ENCODE results near the gene ITPKB.

Gene ITPKB

DNA sequence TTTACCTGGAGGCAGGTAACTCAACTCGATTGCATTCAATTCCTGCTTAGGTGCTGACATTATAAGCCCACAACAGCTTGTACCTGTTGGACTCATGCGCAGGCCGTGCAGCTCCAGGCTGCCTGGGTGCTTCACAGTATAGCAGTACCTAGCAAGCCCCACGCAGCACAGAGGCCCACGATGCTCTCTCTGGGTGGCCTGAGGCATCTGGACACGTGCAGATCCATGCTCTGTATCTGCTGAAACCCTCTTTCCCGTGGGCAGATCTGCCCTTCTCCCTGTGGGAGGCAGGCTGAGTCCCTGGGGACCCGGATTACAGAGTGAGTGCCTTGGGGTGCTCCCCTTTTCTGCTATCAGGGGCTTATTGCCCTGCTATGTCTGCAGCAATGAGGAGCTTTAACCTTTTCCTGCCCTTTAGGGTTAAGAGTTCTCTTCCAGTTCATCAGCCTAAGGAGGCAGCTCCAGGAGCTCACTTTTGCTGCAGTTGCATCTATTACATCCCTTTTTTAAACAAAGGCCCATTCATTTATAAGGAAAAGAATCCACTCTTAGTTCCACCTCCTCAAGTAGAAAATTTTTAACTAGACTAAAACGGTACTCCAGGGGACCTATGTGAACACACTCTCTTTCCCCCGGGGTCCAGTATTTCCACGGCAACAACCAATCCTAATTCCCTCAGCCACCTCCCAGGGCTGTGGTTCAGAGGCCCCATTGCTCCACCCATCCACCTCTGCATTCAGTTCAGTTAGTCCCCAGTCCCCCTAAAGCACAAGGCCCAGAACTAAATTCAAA, 19.3 kb downstream of the ITPKB start:
- Histone ChIP-seq H3K4me3 (replicated peaks; ENCODE audit: low read depth, low read length) (no peak overlapping the region), H3K27me3 (replicated peaks; ENCODE audit: control insufficient read depth, insufficient read depth, low read length) (no peaks in the 10 kb centered on the region), H3K36me3 (ENCODE audit: control insufficient read depth, insufficient read depth, low read length) (peaks cover 11% of the 10 kb centered on the region)
- TF ChIP-seq, protein P1, sequence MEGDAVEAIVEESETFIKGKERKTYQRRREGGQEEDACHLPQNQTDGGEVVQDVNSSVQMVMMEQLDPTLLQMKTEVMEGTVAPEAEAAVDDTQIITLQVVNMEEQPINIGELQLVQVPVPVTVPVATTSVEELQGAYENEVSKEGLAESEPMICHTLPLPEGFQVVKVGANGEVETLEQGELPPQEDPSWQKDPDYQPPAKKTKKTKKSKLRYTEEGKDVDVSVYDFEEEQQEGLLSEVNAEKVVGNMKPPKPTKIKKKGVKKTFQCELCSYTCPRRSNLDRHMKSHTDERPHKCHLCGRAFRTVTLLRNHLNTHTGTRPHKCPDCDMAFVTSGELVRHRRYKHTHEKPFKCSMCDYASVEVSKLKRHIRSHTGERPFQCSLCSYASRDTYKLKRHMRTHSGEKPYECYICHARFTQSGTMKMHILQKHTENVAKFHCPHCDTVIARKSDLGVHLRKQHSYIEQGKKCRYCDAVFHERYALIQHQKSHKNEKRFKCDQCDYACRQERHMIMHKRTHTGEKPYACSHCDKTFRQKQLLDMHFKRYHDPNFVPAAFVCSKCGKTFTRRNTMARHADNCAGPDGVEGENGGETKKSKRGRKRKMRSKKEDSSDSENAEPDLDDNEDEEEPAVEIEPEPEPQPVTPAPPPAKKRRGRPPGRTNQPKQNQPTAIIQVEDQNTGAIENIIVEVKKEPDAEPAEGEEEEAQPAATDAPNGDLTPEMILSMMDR (IDR thresholded peaks at IDR 0.05; ENCODE audit: insufficient read depth, low read length, poor library complexity, severe bottlenecking): no peak
- DNase-seq (ENCODE audit: extremely low read depth, insufficient read length): no peak

DNA sequence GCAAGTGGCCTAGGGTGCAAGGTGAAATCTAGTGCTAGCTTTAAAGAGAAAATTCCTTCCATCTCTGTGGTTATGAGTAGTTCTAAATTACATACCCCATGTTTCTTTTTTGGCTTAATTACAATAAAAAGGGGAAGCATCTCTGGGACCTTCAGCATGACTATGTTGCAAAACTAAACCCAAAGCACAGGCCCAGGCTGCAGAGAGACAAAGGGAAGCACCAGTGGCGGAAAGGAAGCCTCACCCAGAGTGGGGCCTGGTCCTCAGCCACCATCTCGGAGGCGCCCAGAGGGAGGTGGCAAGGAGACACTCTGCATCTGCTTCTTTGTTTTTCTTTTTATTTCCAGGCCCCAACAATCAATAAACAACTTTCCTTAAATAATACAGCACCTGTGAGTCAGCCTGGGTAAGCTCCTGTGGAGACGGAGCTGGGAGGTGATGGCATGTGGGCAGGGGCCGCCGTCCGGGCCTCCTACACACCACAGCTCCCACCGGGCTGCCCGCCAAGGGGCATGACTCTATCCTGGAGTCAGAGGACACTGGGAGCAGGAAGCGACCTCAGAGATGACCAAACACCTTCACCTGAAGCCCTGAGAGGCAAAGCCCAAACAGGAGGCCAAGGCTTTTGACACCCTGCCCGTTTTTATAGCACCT, 21.7 kb downstream of the ITPKB start:
- TF ChIP-seq, protein P1 (IDR thresholded peaks at IDR 0.05; ENCODE audit: insufficient read depth, low read length, poor library complexity, severe bottlenecking): no peak
- H3K4me3 ChIP-seq (replicated peaks; ENCODE audit: low read depth, low read length): no peak overlapping the region
- peaks cover 3% of the 10 kb centered on the region for H3K36me3 ChIP-seq (ENCODE audit: control insufficient read depth, insufficient read depth, low read length)
- H3K27me3 ChIP-seq (replicated peaks; ENCODE audit: control insufficient read depth, insufficient read depth, low read length): no peaks in the 10 kb centered on the region
- DNase-seq (ENCODE audit: extremely low read depth, insufficient read length): no peak

DNA sequence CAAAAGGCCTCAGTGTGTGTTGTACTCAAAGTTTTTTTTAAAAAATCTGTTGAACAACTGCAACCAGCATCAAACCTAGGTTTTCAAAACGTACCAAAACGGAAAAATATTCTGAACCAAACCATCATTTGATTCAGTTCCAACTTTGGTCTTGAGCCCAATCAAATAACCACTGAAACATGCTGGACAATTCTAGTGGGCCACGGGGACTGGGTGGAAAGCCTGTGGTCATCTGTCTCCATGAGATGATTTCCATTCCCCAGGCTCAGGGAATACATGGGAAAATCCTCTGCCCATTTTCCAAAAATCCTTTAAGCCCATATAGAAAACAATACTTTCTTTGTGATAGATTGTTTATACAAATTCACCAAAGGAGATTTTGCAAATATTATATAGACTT, 22.5 kb downstream of the ITPKB start:
- Histone ChIP-seq H3K4me3 (replicated peaks; ENCODE audit: low read depth, low read length) (no peak overlapping the region), H3K36me3 (ENCODE audit: control insufficient read depth, insufficient read depth, low read length) (peaks cover 2% of the 10 kb centered on the region), H3K27me3 (replicated peaks; ENCODE audit: control insufficient read depth, insufficient read depth, low read length) (no peaks in the 10 kb centered on the region)
- no peak for DNase-seq (ENCODE audit: extremely low read depth, insufficient read length)
- TF ChIP-seq, protein P1 (IDR thresholded peaks at IDR 0.05; ENCODE audit: insufficient read depth, low read length, poor library complexity, severe bottlenecking): no peak

DNA sequence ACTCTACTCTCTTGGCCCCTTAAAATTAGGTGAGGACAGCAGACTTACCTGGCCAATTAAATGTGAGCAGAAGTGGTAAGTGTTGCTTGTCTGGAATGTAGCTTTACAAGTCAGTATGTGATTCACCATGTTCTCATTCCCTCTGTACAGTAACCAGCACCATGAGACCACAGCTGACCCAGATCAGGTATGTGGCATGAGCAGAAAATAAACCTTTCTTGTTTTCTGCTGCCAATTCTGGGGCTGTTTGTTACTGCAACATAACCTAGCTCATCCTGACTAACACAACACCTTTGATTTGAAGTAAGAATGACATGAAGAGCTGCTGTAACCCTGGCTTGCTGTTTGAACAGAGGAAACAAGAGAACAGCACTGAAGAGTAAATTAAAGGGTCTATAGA, 24.9 kb downstream of the ITPKB start:
- Histone ChIP-seq H3K27me3 (replicated peaks; ENCODE audit: control insufficient read depth, insufficient read depth, low read length) (no peaks in the 10 kb centered on the region), H3K4me3 (replicated peaks; ENCODE audit: low read depth, low read length) (no peak overlapping the region), H3K36me3 (ENCODE audit: control insufficient read depth, insufficient read depth, low read length) (peaks cover 2% of the 10 kb centered on the region)
- TF ChIP-seq, protein P1 (IDR thresholded peaks at IDR 0.05; ENCODE audit: insufficient read depth, low read length, poor library complexity, severe bottlenecking): no peak
- no peak for DNase-seq (ENCODE audit: extremely low read depth, insufficient read length)

GRCh38 chr1:226712742-226713419, 26.2 kb downstream of the ITPKB start:
- TF ChIP-seq, protein P1 (IDR thresholded peaks at IDR 0.05; ENCODE audit: insufficient read depth, low read length, poor library complexity, severe bottlenecking): no peak
- DNase-seq (ENCODE audit: extremely low read depth, insufficient read length): no peak
- Histone ChIP-seq H3K4me3 (replicated peaks; ENCODE audit: low read depth, low read length) (no peak overlapping the region), H3K27me3 (replicated peaks; ENCODE audit: control insufficient read depth, insufficient read depth, low read length) (no peaks in the 10 kb centered on the region), H3K36me3 (ENCODE audit: control insufficient read depth, insufficient read depth, low read length) (peaks cover 2% of the 10 kb centered on the region)
